Stomach (tissue), 4 donors: ENCODE results near the gene PTCD3.

Experiments used
- CTCF ChIP-seq, 7 experiments: fragments of 450-650 bp in 4 of 7; fragments of 200-600 bp in 3 of 7; sonication (generic) in 3 of 7; IDR thresholded peaks; one replicate each; pipeline ENCODE4 v1.5.1; 2016 to 2019; ENCODE audit warnings: antibody characterized with exemption in 7 of 7, control low read depth in 2 of 7, mild to moderate bottlenecking in 1 of 7
- EP300 ChIP-seq: sonication (generic); formaldehyde crosslinking; IDR thresholded peaks from one replicate; pipeline ENCODE4 v1.6.1; 2017; ENCODE audit warnings: antibody characterized with exemption
- POLR2A ChIP-seq, 4 donors: fragments of 450-650 bp; IDR thresholded peaks; one replicate each; pipeline ENCODE4 v1.6.1; 2016; ENCODE audit warnings: antibody characterized with exemption in 4 of 4, control low read depth in 2 of 4, mild to moderate bottlenecking in 1 of 4, moderate library complexity in 1 of 4
- POLR2AphosphoS5 ChIP-seq, 3 donors: sonication (generic); formaldehyde crosslinking; IDR thresholded peaks; one replicate each; pipeline ENCODE4 v1.6.1; 2016; ENCODE audit warnings: antibody characterized with exemption in 3 of 3

GRCh38 chr2:86079981-86080911 is 25.8 kb upstream of the PTCD3 start:
- peak in 5 of 7 experiments; percentile 58 to 83 (median 67) for TF ChIP-seq CTCF (IDR thresholded peaks at IDR 0.05)
- no peak for TF ChIP-seq POLR2A (IDR thresholded peaks at IDR 0.05)
- TF ChIP-seq POLR2AphosphoS5 (IDR thresholded peaks at IDR 0.05) = peak in 1 of 3 donors; percentile 34
- TF ChIP-seq EP300 = no peak
